Occipital lobe (tissue), 2 donors: ENCODE data around the gene FAAP20. TPM values are rescaled to one million over a fixed set of nuclear protein-coding genes. Genes with fewer than 3 reads are reported as not detected.
A peak's percentile ranks its signal among the peaks of the same experiment; 100 is the strongest.

Experiments
- DNase-seq: peaks from one replicate; lab custom pipeline; 2025; lab: John Stamatoyannopoulos, UW
- total RNA-seq: library from RNA; depleted of rRNA; stranded (reverse); fragments of >200 nt; gene quantifications from one replicate; pipeline ENCODE4 v1.2.3, GENCODE V29; 2014

Gene FAAP20
- total RNA-seq, 1 donor from 2014 or later: 20.3 TPM

- peak; percentile 88 for DNase-seq
Observed at GRCh38 chr1:2212532-2213491, 18.2 kb upstream of the FAAP20 start.

DNA sequence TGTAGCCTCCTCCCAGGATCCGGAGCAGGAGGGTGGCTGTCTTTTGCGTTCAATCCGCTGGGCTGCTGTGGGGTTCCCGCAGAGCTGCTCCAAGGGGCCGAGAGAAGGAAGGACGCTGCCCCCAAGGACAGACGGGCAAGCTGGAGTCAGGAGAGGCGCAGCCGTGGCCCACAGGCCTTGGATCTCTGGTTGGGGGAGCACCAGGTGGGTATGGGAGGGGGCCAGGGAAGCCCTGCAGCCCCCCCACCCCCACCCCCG lies 17.6 kb upstream of the FAAP20 start:
- no peak for DNase-seq

GRCh38 chr1:2210786-2211185 lies 16.2 kb upstream of the FAAP20 start:
- no peak for DNase-seq

- DNase-seq: no peak
Observed at GRCh38 chr1:2210084-2210653, 15.6 kb upstream of the FAAP20 start.

DNA sequence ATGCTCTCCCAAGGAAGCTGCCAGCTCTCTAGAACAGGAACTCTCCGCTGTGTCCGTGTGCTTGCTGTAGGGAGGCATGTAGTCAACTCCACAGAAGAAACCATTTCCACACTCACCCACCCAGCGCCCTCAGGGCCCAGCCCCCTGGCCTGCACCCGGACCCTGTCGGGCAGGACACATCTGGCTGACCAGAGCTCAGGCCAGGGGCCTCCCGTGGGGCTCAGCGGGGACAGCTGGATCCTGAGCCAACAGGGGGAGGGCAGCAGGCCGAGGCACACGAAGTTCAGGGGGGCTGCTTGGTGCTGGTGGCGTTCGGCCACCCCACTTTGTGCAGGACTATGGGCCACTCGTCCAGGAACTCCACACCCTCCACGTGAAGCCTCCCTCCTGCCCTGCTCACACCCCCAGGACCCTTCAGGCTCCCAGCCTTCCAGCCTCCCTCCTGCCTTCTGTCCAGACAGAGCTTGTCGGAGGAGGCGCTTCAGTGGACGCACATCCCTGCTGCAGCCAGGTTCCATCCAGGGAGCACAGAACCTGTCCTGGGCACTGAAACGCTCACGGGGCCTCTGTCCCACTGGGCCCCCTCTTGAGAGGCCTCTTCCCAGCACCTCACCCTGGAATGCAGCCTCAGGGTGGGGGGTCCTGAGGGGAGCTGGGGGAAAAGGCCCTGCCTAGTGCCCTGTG lies 15.0 kb upstream of the FAAP20 start:
- no peak for DNase-seq

- DNase-seq: no peak
Observed at GRCh38 chr1:2208309-2209239, 14.0 kb upstream of the FAAP20 start.

DNA sequence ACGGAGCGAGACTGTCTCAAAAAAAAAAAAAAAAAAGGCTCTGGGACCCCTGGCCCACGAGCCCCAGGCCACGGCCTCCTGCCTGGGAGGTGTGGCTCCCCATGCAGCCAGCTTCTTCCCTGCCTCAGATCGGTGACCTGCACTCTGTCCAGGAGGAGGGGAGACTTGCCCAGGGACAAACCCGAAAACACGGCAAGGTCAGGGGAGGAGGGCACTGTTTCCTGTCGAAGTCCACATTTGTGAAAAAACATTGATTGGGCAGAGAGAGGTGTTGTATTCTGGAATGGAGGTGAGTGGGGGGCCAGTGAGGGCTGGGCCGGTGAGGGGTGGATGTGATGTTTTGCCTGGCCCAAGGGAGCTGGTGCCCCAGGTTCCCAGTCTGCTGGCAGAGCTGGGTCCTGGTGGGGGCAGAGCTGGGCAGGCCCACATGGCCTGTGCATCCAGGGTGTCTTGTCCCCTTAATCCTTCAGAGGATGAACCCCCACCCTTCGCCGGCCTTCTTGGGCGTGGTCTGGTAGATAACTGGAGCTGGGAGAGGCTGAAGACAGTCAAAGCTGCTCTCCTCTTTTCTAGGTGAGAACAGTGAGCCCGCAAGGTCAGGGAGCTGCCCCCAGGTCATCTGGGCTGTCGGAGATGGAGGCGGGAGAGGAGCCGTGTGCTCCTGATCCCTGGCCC lies 12.4 kb upstream of the FAAP20 start:
- no peak for DNase-seq

DNA sequence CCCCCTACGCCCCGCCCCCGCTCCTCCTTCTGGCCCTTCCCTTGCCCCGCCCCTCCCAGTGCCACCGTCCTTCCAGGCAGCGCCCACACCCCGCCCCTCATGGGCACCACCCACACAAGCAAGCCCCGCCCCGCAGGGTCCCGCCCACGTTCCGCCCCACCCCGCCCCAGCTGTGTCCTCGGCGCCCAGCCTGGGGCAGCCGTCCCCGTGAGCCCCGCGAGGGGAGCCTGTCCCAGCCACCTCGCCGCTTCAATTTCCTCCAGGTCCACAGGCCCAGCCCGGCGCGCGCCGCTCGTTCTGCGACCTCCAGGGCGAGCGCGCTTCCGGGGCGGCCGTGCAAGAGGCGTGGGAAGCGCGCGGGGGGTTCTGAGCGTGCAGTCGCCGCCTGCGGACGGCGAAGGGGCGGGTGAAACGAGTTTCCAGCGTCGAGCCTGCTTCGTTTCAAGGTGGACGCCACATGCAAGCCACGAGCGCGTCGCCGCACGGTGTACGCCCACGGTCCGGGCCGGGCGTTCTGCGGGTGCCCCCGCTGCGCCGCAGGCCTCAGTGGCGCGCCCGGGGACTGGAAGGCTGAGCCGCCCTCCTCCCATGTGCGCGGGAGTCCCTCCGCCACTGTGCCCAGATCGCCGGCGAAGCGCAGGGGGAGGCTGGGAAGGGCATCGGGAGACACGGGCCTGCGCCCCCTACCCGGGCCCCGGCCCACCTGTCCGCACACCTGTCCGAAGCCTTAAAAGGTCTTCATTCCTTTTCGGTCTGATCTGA lies 10.8 kb upstream of the FAAP20 start:
- peak; percentile 91 for DNase-seq

GRCh38 chr1:2204415-2205190 lies 10.0 kb upstream of the FAAP20 start:
- no peak for DNase-seq

GRCh38 chr1:2203671-2204414 lies 9.3 kb upstream of the FAAP20 start:
- no peak for DNase-seq

GRCh38 chr1:2202843-2203601 lies 8.4 kb upstream of the FAAP20 start:
- no peak for DNase-seq

DNA sequence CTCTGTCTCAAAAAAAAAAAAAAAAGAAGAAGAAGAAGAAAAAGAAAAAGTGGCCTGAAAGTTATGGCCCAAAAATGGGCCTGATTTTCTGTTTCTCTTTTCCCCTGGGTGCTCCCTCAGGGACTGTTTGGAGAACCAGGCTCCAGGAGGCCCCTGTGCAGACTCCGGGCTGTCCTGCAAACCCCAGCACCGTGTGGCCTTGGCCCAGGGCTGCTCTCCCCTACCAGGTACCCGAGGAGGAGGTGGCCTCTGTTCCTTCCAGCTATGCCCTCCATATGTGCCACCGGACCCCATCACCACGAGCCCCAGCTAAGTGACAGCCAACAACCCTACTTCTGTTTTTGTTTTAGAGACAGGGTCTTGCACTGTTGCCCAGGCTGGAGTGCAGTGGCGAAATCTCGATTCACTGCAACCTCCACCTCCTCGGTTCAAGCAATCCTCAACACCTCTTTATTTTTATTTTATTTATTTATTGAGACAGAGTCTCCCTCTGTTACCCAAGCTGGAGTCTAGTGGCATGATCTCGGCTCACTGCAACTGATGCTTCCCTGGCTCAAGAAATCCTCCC lies 7.5 kb upstream of the FAAP20 start:
- no peak for DNase-seq

- DNase-seq: no peak
Observed at GRCh38 chr1:2201062-2201461, 6.5 kb upstream of the FAAP20 start.

DNA sequence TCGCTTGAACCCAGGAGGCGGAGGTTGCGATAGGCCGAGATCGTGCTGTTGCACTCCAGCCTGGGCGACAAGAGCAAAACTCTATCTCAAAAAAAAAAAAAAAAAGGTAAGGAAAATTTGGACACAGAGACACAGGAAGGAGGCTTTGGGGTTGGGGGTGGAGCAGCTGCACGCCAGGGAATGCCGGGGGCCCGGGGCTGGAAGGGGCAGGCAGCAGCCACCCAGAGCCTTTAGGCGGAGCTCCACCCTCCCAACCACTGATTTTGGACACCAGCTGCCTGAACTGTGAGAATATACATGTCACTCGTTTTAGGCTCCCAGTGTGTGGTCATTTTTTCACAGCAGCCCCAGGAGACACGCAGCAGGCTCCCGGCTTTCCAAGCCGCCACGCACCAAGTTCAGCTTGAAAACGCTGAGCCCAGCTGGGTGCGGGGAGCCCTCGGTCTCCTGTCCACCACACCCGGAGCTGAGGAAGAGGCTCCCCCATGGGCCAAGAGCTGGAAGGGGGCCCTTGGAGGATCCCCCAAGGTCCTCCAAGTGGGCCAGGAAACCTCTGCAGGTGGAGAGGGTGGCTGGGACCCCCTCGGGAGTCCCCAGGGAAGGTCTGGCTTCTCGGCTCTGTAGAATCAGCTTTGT lies 5.9 kb upstream of the FAAP20 start:
- no peak for DNase-seq

- DNase-seq: peak; percentile 84
Observed at GRCh38 chr1:2199042-2199810, 4.7 kb upstream of the FAAP20 start.

DNA sequence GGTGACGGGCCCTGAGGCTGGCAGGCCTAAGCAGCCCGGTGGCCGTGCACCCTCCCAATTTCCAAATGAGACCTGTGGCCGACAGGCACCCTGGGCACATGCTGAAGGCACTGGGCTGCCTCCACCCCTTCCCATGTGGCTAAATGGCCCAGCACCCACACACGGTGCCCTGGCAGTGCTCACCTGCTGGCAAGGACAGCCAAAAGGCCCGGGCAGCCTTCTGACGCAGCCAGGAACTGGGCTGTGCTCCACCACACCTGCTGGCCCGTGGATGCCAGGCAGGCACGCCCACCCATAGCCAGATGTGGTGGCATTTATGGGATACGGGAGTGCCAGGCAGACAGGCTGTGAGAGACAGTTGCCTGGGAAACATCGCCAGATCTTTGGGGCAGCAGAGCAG lies 4.0 kb upstream of the FAAP20 start:
- DNase-seq: no peak
